CD4-positive, alpha-beta T cell treated with Interleukin-4 for 1 hour (primary cell): ENCODE data around the gene ZBTB21.

Experiments
- DNase-seq, 2 donors: peaks; one replicate each; pipeline ENCODE4 v3.0.0-alpha.2; 2020 to 2022

ZBTB21 gene

GRCh38 chr21:41989698-41990097 is 20.5 kb downstream of the ZBTB21 start:
- DNase-seq = no peak

DNA sequence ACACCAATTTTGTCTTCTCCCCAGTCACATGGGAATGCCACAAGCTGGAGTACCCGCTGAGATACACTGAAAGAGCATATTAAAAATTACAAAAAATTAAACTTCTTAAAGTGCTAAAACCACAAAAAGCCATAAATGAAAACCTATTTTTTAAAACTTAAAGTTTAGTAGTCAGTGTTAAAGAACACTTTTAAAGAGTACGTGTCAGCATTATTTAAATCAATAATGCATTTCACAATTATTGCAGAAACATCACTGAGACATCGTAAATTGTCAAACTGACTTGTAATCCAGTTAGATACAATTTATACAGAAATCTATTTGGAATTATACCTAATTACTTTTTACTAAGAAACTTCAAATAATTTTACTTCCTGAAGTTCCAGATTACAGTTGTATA is 22.9 kb downstream of the ZBTB21 start:
- DNase-seq = no peak

DNA sequence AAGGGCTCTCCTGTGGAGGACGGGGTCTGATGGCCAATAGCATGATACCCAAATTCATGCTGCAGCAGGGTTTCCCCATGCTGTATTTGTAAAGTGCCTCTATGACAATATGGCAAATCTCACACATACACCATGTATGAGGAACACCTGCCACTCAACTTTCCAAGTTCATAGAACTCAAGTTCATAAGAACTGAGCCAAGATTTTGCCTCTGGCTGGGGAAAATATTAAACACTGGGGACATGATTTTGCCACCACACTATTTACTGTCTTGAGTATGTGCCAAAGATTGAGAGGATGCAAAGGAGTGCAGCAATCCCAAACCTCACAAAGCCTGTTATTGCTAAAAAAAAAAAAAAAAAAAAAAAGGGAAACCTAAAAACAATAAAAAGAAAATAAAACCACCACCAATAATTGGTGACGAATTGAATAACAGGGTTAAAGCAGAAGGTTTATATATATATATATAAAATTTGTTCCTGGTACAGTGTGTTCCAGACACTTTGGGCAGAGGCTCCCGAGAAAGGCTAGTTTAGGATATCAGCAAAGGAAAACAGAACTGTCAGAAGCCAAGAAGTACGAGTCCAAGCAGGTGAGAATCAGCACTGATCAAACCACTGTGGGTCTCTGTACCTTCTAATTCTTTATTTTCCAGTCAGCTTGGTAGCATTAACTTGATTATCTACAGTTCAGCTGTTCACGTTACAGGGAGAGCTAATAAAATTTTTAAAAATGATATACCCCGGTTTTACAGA is 24.3 kb downstream of the ZBTB21 start:
- no peak for DNase-seq

GRCh38 chr21:41983229-41983628 is 26.9 kb downstream of the ZBTB21 start:
- no peak for DNase-seq

- no peak for DNase-seq
These were observed 29.6 kb downstream of the ZBTB21 start for GRCh38 chr21:41980561-41980960.

- peak in 1 of 2 donors; percentile 4 for DNase-seq
These were observed 30.3 kb downstream of the ZBTB21 start for GRCh38 chr21:41979751-41980369.

- no peak for DNase-seq
These were observed 30.8 kb downstream of the ZBTB21 start for GRCh38 chr21:41979335-41979734.

- DNase-seq = no peak
These were observed 32.9 kb downstream of the ZBTB21 start for GRCh38 chr21:41977034-41977950.

DNA sequence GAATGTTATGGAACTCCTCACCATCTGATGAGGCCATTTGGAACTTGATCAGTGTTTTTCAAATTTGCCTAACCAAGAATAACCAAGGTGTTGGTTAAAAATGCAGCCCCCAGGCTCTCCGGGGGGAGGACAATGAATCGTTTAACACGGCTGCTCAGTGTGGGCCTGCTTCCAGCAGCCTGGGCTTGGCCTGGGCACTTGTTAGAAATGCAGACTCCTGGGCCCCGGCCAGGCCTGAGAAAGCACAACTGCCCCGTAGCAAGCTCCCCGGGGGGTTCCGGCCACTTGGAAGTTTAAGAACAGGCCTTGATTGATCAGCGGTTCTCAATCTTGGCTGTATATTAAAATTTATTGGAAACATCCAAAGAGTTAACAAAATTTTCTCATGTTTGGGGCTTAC is 33.5 kb downstream of the ZBTB21 start:
- no peak for DNase-seq

GRCh38 chr21:41975391-41976272 is 34.5 kb downstream of the ZBTB21 start:
- DNase-seq = peak in 1 of 2 donors; percentile 1

DNA sequence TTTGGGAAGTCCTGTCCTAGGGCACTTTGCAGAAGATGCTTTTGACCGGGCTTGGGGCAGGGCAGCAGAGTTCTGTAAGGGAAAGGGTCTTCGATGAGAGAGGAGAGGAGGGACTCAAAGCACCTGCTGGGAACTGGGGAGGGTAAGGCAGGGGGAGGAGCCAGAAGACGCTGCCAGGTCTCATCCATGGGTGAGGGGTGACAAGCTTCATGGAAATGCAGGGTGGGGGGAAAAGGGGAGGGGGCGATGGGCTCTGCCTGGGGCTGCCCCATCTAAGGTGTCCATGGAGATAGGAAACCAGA is 35.5 kb downstream of the ZBTB21 start:
- DNase-seq = no peak

- peak in 1 of 2 donors; percentile 11 for DNase-seq
These were observed 36.1 kb downstream of the ZBTB21 start for GRCh38 chr21:41973861-41974751.

DNA sequence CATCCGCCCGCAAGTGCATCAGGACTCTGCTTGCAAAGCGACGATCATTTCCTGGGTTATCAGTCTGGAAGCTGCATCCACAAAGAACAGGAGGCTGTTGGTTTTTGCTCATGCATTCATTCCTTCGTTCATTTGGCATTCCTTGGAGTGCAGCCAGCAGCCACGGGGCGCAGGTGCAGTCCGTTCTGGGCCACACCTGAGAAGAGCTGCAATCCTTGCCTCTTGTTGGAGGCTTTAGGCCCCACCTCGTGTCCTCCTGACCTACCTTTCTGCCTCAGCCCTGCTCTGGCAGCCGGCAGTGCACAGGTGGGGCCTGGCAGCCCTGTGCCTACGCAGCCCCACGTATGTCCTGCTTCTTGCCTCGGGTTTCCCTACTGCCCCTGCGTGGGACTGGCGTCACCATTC is 36.7 kb downstream of the ZBTB21 start:
- no peak for DNase-seq

DNA sequence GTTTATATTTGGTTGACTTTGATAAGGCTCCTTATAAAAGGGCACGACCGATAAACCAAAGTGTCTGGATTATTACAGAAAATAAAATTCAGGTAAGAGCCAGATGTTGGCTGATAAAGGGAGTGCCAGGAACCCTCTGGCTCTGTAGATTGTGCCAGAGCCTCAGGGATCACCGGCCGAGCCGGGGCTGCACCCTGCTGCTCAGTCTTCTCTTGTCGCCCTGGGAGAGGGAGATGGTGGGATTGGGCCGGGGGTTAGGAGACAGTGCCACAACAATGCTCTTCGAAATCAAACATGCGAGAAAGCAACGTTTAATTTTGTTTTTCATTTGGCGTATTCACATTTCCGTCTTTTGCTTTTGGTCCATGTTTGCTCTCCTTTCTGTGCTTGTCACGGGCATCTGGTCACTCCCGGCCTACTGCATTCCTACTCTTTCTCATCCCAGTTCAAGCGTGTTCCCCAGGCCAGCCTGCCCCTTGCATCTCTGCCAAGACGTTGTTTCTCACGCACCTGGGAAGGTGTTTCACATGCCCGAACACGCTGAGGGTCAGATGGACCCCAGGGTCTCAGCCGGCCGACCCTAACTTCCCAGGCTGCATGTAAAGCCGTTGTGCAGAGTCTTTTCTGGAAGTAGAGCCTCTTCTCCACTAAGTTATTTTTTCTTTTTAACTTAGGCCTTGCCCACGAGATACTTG is 37.5 kb downstream of the ZBTB21 start:
- DNase-seq = peak in 1 of 2 donors; percentile 6

DNA sequence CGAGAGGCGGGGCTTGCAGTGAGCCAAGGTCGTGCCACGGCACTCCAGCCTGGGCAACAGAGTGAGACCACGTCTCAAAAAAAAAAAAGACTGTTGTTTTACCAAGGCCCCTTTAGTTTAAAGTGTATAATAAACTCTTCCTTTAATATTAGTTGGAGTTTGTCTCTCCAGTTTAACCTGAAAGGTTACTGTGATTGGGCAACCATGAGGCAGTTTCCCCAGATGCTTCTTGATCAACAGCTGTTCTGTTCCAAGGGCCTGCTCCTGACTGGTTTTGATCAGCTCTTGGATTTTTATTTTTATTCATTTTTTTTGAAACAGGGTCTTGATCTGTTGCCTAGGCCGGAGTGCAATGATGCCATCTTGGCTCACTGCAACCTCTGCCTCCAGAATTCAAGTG is 38.3 kb downstream of the ZBTB21 start:
- no peak for DNase-seq

- peak in 1 of 2 donors; percentile 2 for DNase-seq
These were observed 39.2 kb downstream of the ZBTB21 start for GRCh38 chr21:41970751-41971653.

DNA sequence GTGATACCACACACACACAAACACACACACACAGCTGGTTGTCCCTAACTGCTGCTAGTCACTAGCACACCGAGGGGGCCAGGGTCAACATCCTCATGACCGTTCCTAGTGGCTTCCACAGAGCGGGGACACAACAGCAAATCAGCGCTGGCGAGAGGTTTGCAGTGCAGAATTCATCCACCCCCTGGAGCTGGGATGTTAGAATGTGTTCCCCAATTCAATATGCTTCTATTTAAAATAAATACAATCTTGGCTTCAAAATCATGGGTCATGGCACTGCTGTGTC is 40.1 kb downstream of the ZBTB21 start:
- DNase-seq = no peak

DNA sequence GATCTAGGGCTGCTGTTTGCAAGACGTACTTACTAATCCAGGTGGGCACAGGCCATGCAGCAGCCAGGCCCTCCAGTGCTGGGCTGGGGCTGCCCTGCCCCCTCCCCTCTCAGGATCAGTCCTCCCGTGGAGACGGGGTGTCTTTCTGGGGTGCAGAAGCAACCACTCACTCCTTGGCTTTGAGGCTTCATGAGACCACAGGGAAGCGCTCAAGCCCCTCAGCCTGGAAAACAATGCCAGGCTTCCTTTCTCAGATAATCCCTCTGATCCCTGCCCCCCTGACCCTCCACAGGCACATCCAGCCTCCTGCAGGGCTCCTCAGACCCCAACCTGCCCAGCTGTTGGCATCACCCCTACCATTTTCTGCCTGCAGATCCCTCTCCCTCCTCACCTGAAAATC is 42.5 kb downstream of the ZBTB21 start:
- no peak for DNase-seq

DNA sequence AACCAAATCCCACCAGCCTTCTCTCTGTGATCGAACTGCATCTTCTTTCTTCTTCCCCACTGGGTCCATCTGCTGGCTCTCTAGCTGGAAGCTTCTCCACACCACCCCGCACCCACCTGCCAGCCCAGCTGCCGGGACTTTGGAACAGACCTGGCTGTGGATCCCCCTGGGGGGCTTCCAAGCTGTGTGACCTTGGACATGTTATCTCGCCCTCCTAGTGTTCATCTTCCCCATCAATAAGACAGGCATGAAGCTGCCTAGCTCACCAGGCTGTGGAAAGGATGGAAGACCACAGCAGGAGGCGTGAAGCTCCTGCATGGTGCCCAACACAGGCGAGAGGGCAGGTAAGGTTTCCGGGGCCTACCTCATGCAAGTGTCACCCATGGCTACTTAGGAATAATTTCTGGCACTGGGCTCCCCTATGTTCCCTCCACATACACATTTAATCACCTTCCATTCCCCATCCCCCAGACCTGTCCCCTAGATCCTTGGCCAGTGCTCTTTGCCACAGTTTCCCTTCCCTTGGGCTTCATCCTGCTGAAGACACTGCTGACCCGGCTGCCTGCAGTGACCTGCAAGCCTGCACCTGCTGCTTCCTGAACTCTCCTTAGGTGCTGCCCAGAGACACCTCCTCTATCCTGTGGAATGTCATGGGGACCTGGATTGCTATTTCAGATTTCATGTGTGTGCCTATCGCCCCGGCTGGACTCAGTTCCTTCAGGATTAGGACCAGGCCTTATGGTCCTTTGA is 43.1 kb downstream of the ZBTB21 start:
- DNase-seq = peak in 1 of 2 donors; percentile 8
